Cardiac muscle cell (in vitro differentiated cells and primary cell): ENCODE data around the gene MAFB. TPM values are rescaled to one million over a fixed set of nuclear protein-coding genes. Genes with fewer than 3 reads are reported as not detected.
"Not testable (repeated sequence)": the region's sequence is repeated elsewhere in the genome, so short reads cannot be mapped to it uniquely, and the experiment has no call there.

Source experiments
- DNase-seq, 2 donors: peaks; one replicate each; pipeline versions ENCODE4 v3.0.0 to v3.0.0-alpha.2; 2010 to 2017; ENCODE audit warnings: low read depth in 1 of 2, low spot score in 1 of 2
- H3K27ac ChIP-seq: fragments of 200-600 bp; sonication (generic); 2 replicates; pipeline ENCODE4 v1.5.1; 2016
- H3K27me3 ChIP-seq: fragments of 200-600 bp; sonication (generic); 2 replicates; pipeline ENCODE4 v1.6.0; 2016; ENCODE audit warnings: control low read depth
- H3K36me3 ChIP-seq: fragments of 200-600 bp; sonication (generic); 2 replicates; pipeline ENCODE4 v1.5.1; 2016; ENCODE audit warnings: control low read depth
- H3K4me1 ChIP-seq: fragments of 200-600 bp; sonication (generic); 2 replicates; pipeline ENCODE4 v1.8.1; 2017; ENCODE audit warnings: low read depth, mild to moderate bottlenecking, mixed run types
- H3K4me3 ChIP-seq: fragments of 200-600 bp; sonication (generic); 2 replicates; pipeline ENCODE4 v1.5.1; 2016; ENCODE audit warnings: mild to moderate bottlenecking
- H3K9me3 ChIP-seq: fragments of 200-600 bp; sonication (generic); 2 replicates; pipeline ENCODE4 v1.5.1; 2017; ENCODE audit warnings: low read depth, mild to moderate bottlenecking, control low read depth
- CTCF ChIP-seq: IDR thresholded peaks from 2 replicates; pipeline ENCODE4 v1.5.1; 2012; ENCODE audit warnings: low read depth, mild to moderate bottlenecking, low read length
- polyA plus RNA-seq: library from polyadenylated mRNA; unstranded; fragments of >200 nt; fragmentation: Nextera tagmentation; extraction: Ambion mirVana; gene quantifications from 2 replicates; pipeline ENCODE4 v1.2.1, GENCODE V29; 2016
- total RNA-seq: library from RNA; depleted of rRNA; stranded (reverse); fragments of >200 nt; gene quantifications from 2 replicates; pipeline ENCODE4 v1.2.3, GENCODE V29; 2016

The MAFB gene
- 2.0 and 3.2 TPM in 2 replicates for total RNA-seq
- polyA plus RNA-seq = 0.84 and 2.3 TPM in 2 replicates

- DNase-seq = peak; percentile 95 to 98
- Histone ChIP-seq H3K36me3 (no peaks in the 10 kb centered on the region), H3K4me1 (peaks cover 6% of the 10 kb centered on the region), H3K27me3 (peaks cover 87% of the 10 kb centered on the region), H3K4me3 (peak within 1 kb of the TSS; percentile 50), H3K27ac (peak within 1 kb of the TSS; percentile 70), H3K9me3 (no peaks in the 10 kb centered on the region)
- TF ChIP-seq CTCF = no peak
Measured at GRCh38 chr20:40689100-40689942, at the start of gene MAFB. Gene MAFB, minus strand, starts transcription at chr20:40689236. Its CDS starts 386 bp downstream, at chr20:40688850.

- not testable (repeated sequence) for H3K27ac ChIP-seq, H3K27me3 ChIP-seq, H3K36me3 ChIP-seq, H3K9me3 ChIP-seq, H3K4me1 ChIP-seq, H3K4me3 ChIP-seq, DNase-seq
Measured at GRCh38 chr20:40736468-40736867, 47.4 kb upstream of the MAFB start.

- no peaks in the 10 kb centered on the region for H3K4me1 ChIP-seq
- no peak for TF ChIP-seq CTCF
- H3K36me3 ChIP-seq = no peaks in the 10 kb centered on the region
- DNase-seq = no peak
- no peak overlapping the region for H3K27ac ChIP-seq
- no peak overlapping the region for H3K4me3 ChIP-seq
- H3K9me3 ChIP-seq = no peaks in the 10 kb centered on the region
- H3K27me3 ChIP-seq = peaks cover 5% of the 10 kb centered on the region
Measured at GRCh38 chr20:40728996-40729395, 40.0 kb upstream of the MAFB start.

GRCh38 chr20:40728470-40728869 lies 39.4 kb upstream of the MAFB start:
- no peaks in the 10 kb centered on the region for H3K9me3 ChIP-seq
- no peak overlapping the region for H3K27ac ChIP-seq
- no peaks in the 10 kb centered on the region for H3K36me3 ChIP-seq
- TF ChIP-seq CTCF = peak; percentile 23
- no peak overlapping the region for H3K4me3 ChIP-seq
- H3K27me3 ChIP-seq = peaks cover 5% of the 10 kb centered on the region
- no peaks in the 10 kb centered on the region for H3K4me1 ChIP-seq
- peak in 1 of 2 donors; percentile 4 for DNase-seq

- Histone ChIP-seq H3K4me1 (no peaks in the 10 kb centered on the region), H3K4me3 (no peak overlapping the region), H3K27ac (no peak overlapping the region), H3K36me3 (no peaks in the 10 kb centered on the region), H3K9me3 (no peaks in the 10 kb centered on the region), H3K27me3 (no peaks in the 10 kb centered on the region)
- no peak for DNase-seq
- TF ChIP-seq CTCF = no peak
Measured at GRCh38 chr20:40727960-40728359, 38.9 kb upstream of the MAFB start.

GRCh38 chr20:40726776-40727175 lies 37.7 kb upstream of the MAFB start:
- Histone ChIP-seq H3K4me3 (no peak overlapping the region), H3K4me1 (no peaks in the 10 kb centered on the region), H3K36me3 (no peaks in the 10 kb centered on the region), H3K9me3 (no peaks in the 10 kb centered on the region), H3K27ac (no peak overlapping the region), H3K27me3 (no peaks in the 10 kb centered on the region)
- TF ChIP-seq CTCF = no peak
- no peak for DNase-seq
